ENCODE results near the gene SMPDL3A.

SMPDL3A gene

DNA sequence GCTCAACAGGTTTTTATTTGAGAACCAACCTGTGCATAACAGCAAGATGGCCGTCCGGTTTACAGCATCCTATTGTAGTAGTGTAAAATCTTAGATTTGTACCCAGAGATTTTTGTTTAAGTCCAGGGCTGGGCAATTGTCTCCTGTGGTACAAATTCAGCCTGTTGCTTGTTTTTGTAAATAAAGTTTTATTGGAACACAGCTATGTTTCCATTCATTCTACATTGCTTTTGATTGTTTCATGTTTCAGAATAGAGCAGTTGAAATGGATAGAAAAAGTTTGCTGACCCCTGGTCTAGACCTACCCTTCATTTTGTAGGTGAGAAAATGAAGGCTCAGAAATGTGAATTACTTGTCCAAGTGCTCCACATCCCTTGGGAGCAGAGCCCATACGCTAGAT, 8.5 kb downstream of the SMPDL3A start:
- no peak for TF ChIP-seq EZH2 (IDR thresholded peaks at IDR 0.05; ENCODE audit: borderline replicate concordance, low read depth, low read length, severe bottlenecking)
- no peak for TF ChIP-seq CTCF (IDR thresholded peaks at IDR 0.05; ENCODE audit: borderline replicate concordance, extremely low read depth, low read length, poor library complexity, severe bottlenecking)
- Histone ChIP-seq H3K79me2 (ENCODE audit: insufficient read depth, low read length) (no peaks in the 10 kb centered on the region), H3K9me3 (ENCODE audit: insufficient read depth, low read length, severe bottlenecking) (no peaks in the 10 kb centered on the region), H3K27ac (ENCODE audit: low read length) (no peak overlapping the region), H3K9ac (ENCODE audit: low read depth, low read length) (no peak overlapping the region), H2AFZ (ENCODE audit: low read depth, low read length) (no peak overlapping the region), H4K20me1 (ENCODE audit: insufficient read depth, low read length) (no peaks in the 10 kb centered on the region), H3K27me3 (ENCODE audit: insufficient read depth, low read length, poor library complexity) (no peaks in the 10 kb centered on the region), H3K4me3 (ENCODE audit: low read depth in 1 of 2, low read length in 2 of 2) (no peak overlapping the region), H3K36me3 (ENCODE audit: insufficient read depth, low read length) (no peaks in the 10 kb centered on the region), H3K4me2 (ENCODE audit: insufficient read depth, low read length) (no peak overlapping the region), H3K4me1 (ENCODE audit: insufficient read depth, low read length) (no peaks in the 10 kb centered on the region)
- no peak for DNase-seq
- ATAC-seq (ENCODE audit: insufficient read depth, low read depth) = no peak

DNA sequence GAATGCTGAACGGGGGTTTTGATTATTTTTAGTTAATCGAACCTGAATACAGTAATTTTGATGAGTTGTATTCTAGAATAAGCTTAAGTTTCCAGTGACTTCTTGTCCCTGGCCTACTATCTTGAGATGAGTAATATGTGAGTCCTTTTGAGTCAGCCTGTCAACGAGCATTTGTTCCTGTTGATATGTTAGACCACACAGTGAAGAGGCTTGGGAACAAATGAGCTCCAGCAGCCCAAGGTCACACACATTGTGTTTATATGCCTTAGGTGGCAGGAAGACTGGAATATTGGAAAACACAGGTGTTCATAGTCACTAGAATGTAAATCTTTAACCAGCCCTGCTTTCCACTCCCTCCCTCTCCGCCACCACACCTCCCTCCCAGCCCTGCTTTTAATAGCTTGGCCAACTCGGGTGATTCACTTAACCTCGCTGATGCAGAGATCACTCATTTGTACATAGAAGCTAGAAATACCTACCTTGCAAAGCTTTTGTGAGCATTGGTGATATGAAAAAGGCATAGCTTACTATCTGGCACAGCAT, 9.1 kb downstream of the SMPDL3A start:
- Histone ChIP-seq H4K20me1 (ENCODE audit: insufficient read depth, low read length) (no peaks in the 10 kb centered on the region), H3K4me3 (ENCODE audit: low read depth in 1 of 2, low read length in 2 of 2) (no peak overlapping the region), H3K79me2 (ENCODE audit: insufficient read depth, low read length) (no peaks in the 10 kb centered on the region), H3K9ac (ENCODE audit: low read depth, low read length) (no peak overlapping the region), H3K27me3 (ENCODE audit: insufficient read depth, low read length, poor library complexity) (no peaks in the 10 kb centered on the region), H3K4me2 (ENCODE audit: insufficient read depth, low read length) (no peak overlapping the region), H3K9me3 (ENCODE audit: insufficient read depth, low read length, severe bottlenecking) (no peaks in the 10 kb centered on the region), H3K36me3 (ENCODE audit: insufficient read depth, low read length) (no peaks in the 10 kb centered on the region), H3K4me1 (ENCODE audit: insufficient read depth, low read length) (no peaks in the 10 kb centered on the region), H3K27ac (ENCODE audit: low read length) (no peak overlapping the region), H2AFZ (ENCODE audit: low read depth, low read length) (no peak overlapping the region)
- ATAC-seq (ENCODE audit: insufficient read depth, low read depth) (no peak), DNase-seq (no peak)
- TF ChIP-seq CTCF (IDR thresholded peaks at IDR 0.05; ENCODE audit: borderline replicate concordance, extremely low read depth, low read length, poor library complexity, severe bottlenecking) = no peak
- TF ChIP-seq EZH2 (IDR thresholded peaks at IDR 0.05; ENCODE audit: borderline replicate concordance, low read depth, low read length, severe bottlenecking) = no peak

- Histone ChIP-seq H2AFZ (ENCODE audit: low read depth, low read length) (no peak overlapping the region), H3K79me2 (ENCODE audit: insufficient read depth, low read length) (no peaks in the 10 kb centered on the region), H3K9me3 (ENCODE audit: insufficient read depth, low read length, severe bottlenecking) (no peaks in the 10 kb centered on the region), H3K36me3 (ENCODE audit: insufficient read depth, low read length) (no peaks in the 10 kb centered on the region), H3K4me2 (ENCODE audit: insufficient read depth, low read length) (no peak overlapping the region), H3K27me3 (ENCODE audit: insufficient read depth, low read length, poor library complexity) (no peaks in the 10 kb centered on the region), H3K4me3 (ENCODE audit: low read depth in 1 of 2, low read length in 2 of 2) (no peak overlapping the region), H3K9ac (ENCODE audit: low read depth, low read length) (no peak overlapping the region), H3K4me1 (ENCODE audit: insufficient read depth, low read length) (no peaks in the 10 kb centered on the region), H4K20me1 (ENCODE audit: insufficient read depth, low read length) (no peaks in the 10 kb centered on the region), H3K27ac (ENCODE audit: low read length) (no peak overlapping the region)
- DNase-seq (no peak), ATAC-seq (ENCODE audit: insufficient read depth, low read depth) (no peak)
- TF ChIP-seq CTCF (IDR thresholded peaks at IDR 0.05; ENCODE audit: borderline replicate concordance, extremely low read depth, low read length, poor library complexity, severe bottlenecking) (no peak), EZH2 (IDR thresholded peaks at IDR 0.05; ENCODE audit: borderline replicate concordance, low read depth, low read length, severe bottlenecking) (no peak)
Measured at GRCh38 chr6:122799140-122799745, 10.2 kb downstream of the SMPDL3A start.

All from DND-41 (cell line).